IMR-90 (cell line): ENCODE results near the gene ANKRD44. TPM values are rescaled to one million over a fixed set of nuclear protein-coding genes. Genes with fewer than 3 reads are reported as not detected.

ENCODE experiments used
- ATAC-seq: fragments of 200-7000 bp; cut with Tn5 transposase; 2 replicates; pipeline ENCODE4 v1.9.1; 2020; ENCODE audit warnings: low read depth, mild to moderate bottlenecking, moderate library complexity
- BruUV-seq: library from RNA; stranded (reverse); fragments of 400-500 nt; replicated peaks from 2 replicates; lab custom pipeline; 2021; lab: Mats Ljungman, UMichigan
- CTCF ChIA-PET: fragments of 300-600 bp; formaldehyde crosslinking; extraction: SDS; loops from one replicate; lab custom pipeline; 2021; ENCODE audit warnings: antibody characterized with exemption; lab: Yijun Ruan, JAX
- POLR2A ChIA-PET: fragments of 300-600 bp; sonication (Branson Sonifier 250); formaldehyde crosslinking; loops from one replicate; lab custom pipeline; 2022; ENCODE audit warnings: antibody characterized with exemption; ENCODE audit not compliant: unreplicated experiment; lab: Charles Lee
- DNase-seq: peaks from one replicate; pipeline ENCODE4 v3.0.0; 2013
- H2AFZ ChIP-seq: replicated peaks from 2 replicates; pipeline ENCODE3; 2013; ENCODE audit warnings: low read length, mild to moderate bottlenecking; ENCODE audit not compliant: poor library complexity
- H2AK5ac ChIP-seq: 2 replicates; pipeline ENCODE4 v1.6.1; 2013; ENCODE audit warnings: low read depth, low read length, inconsistent platforms
- H2AK9ac ChIP-seq: replicated peaks from 2 replicates; pipeline ENCODE3; 2013; ENCODE audit warnings: mild to moderate bottlenecking, low read depth, low read length, moderate library complexity; ENCODE audit not compliant: poor library complexity
- H2BK120ac ChIP-seq: 2 replicates; pipeline ENCODE4 v1.6.1; 2013; ENCODE audit warnings: low read depth, low read length, inconsistent platforms
- H2BK15ac ChIP-seq: 3 replicates; pipeline ENCODE4 v1.6.1; 2013; ENCODE audit warnings: low read depth, low read length, inconsistent platforms
- H2BK20ac ChIP-seq: 2 replicates; pipeline ENCODE4 v1.6.1; 2013; ENCODE audit warnings: low read depth, mild to moderate bottlenecking, inconsistent platforms, low read length, moderate library complexity
- H2BK5ac ChIP-seq: 2 replicates; pipeline ENCODE4 v1.6.1; 2013; ENCODE audit warnings: mild to moderate bottlenecking, low read depth, low read length, inconsistent platforms; ENCODE audit not compliant: poor library complexity, severe bottlenecking
- H3K14ac ChIP-seq: replicated peaks from 2 replicates; pipeline ENCODE4 v1.6.1; 2013; ENCODE audit warnings: low read depth, low read length, inconsistent platforms
- H3K18ac ChIP-seq: 2 replicates; pipeline ENCODE4 v1.6.1; 2013; ENCODE audit warnings: low read depth, low read length, control low read depth
- H3K23ac ChIP-seq: 2 replicates; pipeline ENCODE4 v1.6.1; 2013; ENCODE audit warnings: low read depth, low read length, inconsistent platforms
- H3K27ac ChIP-seq: 2 replicates; pipeline ENCODE4 v1.5.1; 2013; ENCODE audit warnings: mild to moderate bottlenecking, control low read depth, low read length; ENCODE audit not compliant: insufficient read depth
- H3K27me3 ChIP-seq: 2 replicates; pipeline ENCODE4 v1.6.1; 2013; ENCODE audit warnings: low read length; ENCODE audit not compliant: control insufficient read depth, insufficient read depth
- H3K36me3 ChIP-seq: 2 replicates; pipeline ENCODE4 v1.6.1; 2013; ENCODE audit warnings: low read length, mixed read lengths; ENCODE audit not compliant: control insufficient read depth, insufficient read depth
- H3K4ac ChIP-seq: 2 replicates; pipeline ENCODE4 v1.6.1; 2013; ENCODE audit warnings: low read depth, low read length, inconsistent platforms
- H3K4me1 ChIP-seq: 2 replicates; pipeline ENCODE4 v1.6.1; 2013; ENCODE audit warnings: low read length, mixed read lengths; ENCODE audit not compliant: control insufficient read depth, insufficient read depth
- H3K4me2 ChIP-seq: 2 replicates; pipeline ENCODE4 v1.6.1; 2013; ENCODE audit warnings: low read depth, mild to moderate bottlenecking, control low read depth, low read length, moderate library complexity
- H3K4me3 ChIP-seq: 2 replicates; pipeline ENCODE4 v1.5.1; 2013; ENCODE audit warnings: low read depth, mild to moderate bottlenecking, control low read depth, low read length, moderate library complexity; ENCODE audit not compliant: insufficient read depth
- H3K56ac ChIP-seq: 2 replicates; pipeline ENCODE4 v1.6.1; 2013; ENCODE audit warnings: low read length, inconsistent platforms; ENCODE audit not compliant: insufficient read depth; ENCODE audit errors: extremely low read depth
- H3K79me1 ChIP-seq, 2 experiments: 2 replicates each; pipeline ENCODE4 v1.6.1; 2013; ENCODE audit warnings: low read length in 2 of 2, inconsistent platforms in 1 of 2, low read depth in 1 of 2
- H3K9ac ChIP-seq: 2 replicates; pipeline ENCODE4 v1.6.1; 2013; ENCODE audit warnings: low read depth, low read length, control low read depth
- H3K9me1 ChIP-seq: 2 replicates; pipeline ENCODE4 v1.6.1; 2013; ENCODE audit warnings: low read length, inconsistent platforms; ENCODE audit not compliant: insufficient read depth
- H3K9me3 ChIP-seq: 2 replicates; pipeline ENCODE4 v1.6.1; 2013; ENCODE audit warnings: low read length; ENCODE audit not compliant: control insufficient read depth, insufficient read depth
- H4K20me1 ChIP-seq: 2 replicates; pipeline ENCODE4 v1.6.1; 2013; ENCODE audit warnings: low read length, inconsistent platforms; ENCODE audit not compliant: insufficient read depth
- H4K5ac ChIP-seq: 2 replicates; pipeline ENCODE4 v1.6.1; 2013; ENCODE audit warnings: mild to moderate bottlenecking, low read depth, low read length, control low read depth
- H4K8ac ChIP-seq, 2 experiments: 2 replicates each; pipeline ENCODE4 v1.6.1; 2013; ENCODE audit warnings: low read depth in 2 of 2, low read length in 2 of 2, control low read depth in 1 of 2, inconsistent platforms in 1 of 2
- H4K91ac ChIP-seq: 2 replicates; pipeline ENCODE4 v1.6.1; 2013; ENCODE audit warnings: low read depth, low read length, inconsistent platforms; ENCODE audit not compliant: insufficient read depth
- BHLHE40 ChIP-seq: fragments of 150-350 bp; IDR thresholded peaks from 2 replicates; pipeline ENCODE4 v1.6.1; 2016; ENCODE audit warnings: mild to moderate bottlenecking, low read depth, low read length
- CEBPB ChIP-seq: IDR thresholded peaks from 2 replicates; pipeline ENCODE4 v1.6.1; 2012; ENCODE audit warnings: low read depth, low read length, improper control_type of control experiment
- CHD1 ChIP-seq: IDR thresholded peaks from 2 replicates; pipeline ENCODE4 v1.6.1; 2012; ENCODE audit warnings: low read depth, low read length, improper control_type of control experiment
- FOS ChIP-seq: fragments of 150-350 bp; IDR thresholded peaks from 2 replicates; pipeline ENCODE4 v1.6.1; 2016; ENCODE audit warnings: low read depth, low read length
- MAFK ChIP-seq: IDR thresholded peaks from 2 replicates; pipeline ENCODE4 v1.6.1; 2012; ENCODE audit warnings: low read depth, low read length, improper control_type of control experiment
- MAZ ChIP-seq: IDR thresholded peaks from 2 replicates; pipeline ENCODE4 v1.6.1; 2012; ENCODE audit warnings: low read depth, mild to moderate bottlenecking, low read length, improper control_type of control experiment, moderate library complexity, borderline replicate concordance
- NFE2L2 ChIP-seq: fragments of 150-350 bp; IDR thresholded peaks from 2 replicates; pipeline ENCODE4 v1.6.1; 2016; ENCODE audit warnings: low read depth, mild to moderate bottlenecking, low read length
- POLR2A ChIP-seq: IDR thresholded peaks from 2 replicates; pipeline ENCODE4 v1.6.1; 2012; ENCODE audit warnings: mild to moderate bottlenecking, low read depth, low read length
- RAD21 ChIP-seq: IDR thresholded peaks from 2 replicates; pipeline ENCODE4 v1.6.1; 2012; ENCODE audit warnings: low read length, improper control_type of control experiment
- RCOR1 ChIP-seq: IDR thresholded peaks from 2 replicates; pipeline ENCODE4 v1.6.1; 2012; ENCODE audit warnings: mild to moderate bottlenecking, low read length, improper control_type of control experiment; ENCODE audit not compliant: insufficient replicate concordance
- SMC3 ChIP-seq: fragments of 150-350 bp; IDR thresholded peaks from 2 replicates; pipeline ENCODE4 v1.6.1; 2016; ENCODE audit warnings: low read depth, mild to moderate bottlenecking, antibody characterized with exemption, low read length, moderate library complexity
- WGBS, 2 experiments: methylation state at CpG; one replicate each; pipeline versions ENCODE4 v1.1.5 to v1.1.7; 2013; ENCODE audit warnings: missing lambda C conversion rate in 2 of 2; ENCODE audit not compliant: insufficient read length in 1 of 2; ENCODE audit errors: extremely low coverage in 2 of 2; 5-methylcytosine and 5-hydroxymethylcytosine counted together
- dilution Hi-C: fragments of 300-500 bp; cut with HindIII; formaldehyde crosslinking; loops from one replicate; pipeline ENCODE4 v1.14.3; 2018; ENCODE audit warnings: low sequenced_read_pairs; ENCODE audit not compliant: unreplicated experiment
- in situ Hi-C: fragments of 300-500 bp; cut with MboI; formaldehyde crosslinking; loops from 3 replicates; pipeline ENCODE4 v1.14.3; 2019; ENCODE audit warnings: low sequenced_read_pairs, inconsistent platforms, mixed read lengths
- intact Hi-C: fragments of 100-400 bp; cut with micrococcal nuclease; formaldehyde crosslinking; loops from 2 replicates; pipeline ENCODE4 v1.10.0; 2022
- polyA plus RNA-seq, 3 experiments: library from polyadenylated mRNA; depleted of rRNA; stranded (reverse); fragments of >200 nt; gene quantifications; 2 replicates each; pipeline ENCODE4 v1.2.3, GENCODE V29; 2012; ENCODE audit warnings: low replicate concordance in 1 of 3
- total RNA-seq: library from RNA; depleted of rRNA; stranded (reverse); fragments of >200 nt; gene quantifications from 2 replicates; pipeline ENCODE4 v1.2.3, GENCODE V29; 2012
- TF ChIP-seq, protein P1 (sequence below): fragments of 150-350 bp; IDR thresholded peaks from 2 replicates; pipeline ENCODE4 v1.6.1; 2016; ENCODE audit warnings: low read depth, mild to moderate bottlenecking, low read length, moderate library complexity, borderline replicate concordance

ANKRD44 gene
- total and polyA plus RNA-seq, 2 of the 4 experiments (the other 2 are of a cell fraction), result 5.2 to 15.6 TPM

DNA sequence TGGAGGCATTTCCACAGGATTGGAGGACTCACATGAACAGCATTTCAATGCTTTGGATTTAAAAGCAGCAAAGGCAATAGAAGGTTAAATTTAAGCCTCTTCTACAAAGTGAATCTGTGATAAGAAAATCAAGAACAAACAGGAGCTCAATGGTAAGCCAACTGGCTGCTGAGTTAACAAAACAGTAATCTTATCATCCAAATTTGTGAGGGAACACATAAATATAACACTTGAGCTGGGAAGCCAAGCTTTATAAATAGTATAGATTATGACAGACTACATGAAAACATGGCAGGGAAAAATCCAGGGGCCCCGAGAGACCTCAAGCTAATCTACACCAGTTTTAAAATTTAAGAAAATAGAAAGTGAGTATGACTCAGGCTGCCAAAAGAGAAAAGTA is 275.6 kb downstream of the ANKRD44 start:
- no peak overlapping the region for H3K18ac ChIP-seq
- H3K4ac ChIP-seq, result no peak overlapping the region
- no peaks in the 10 kb centered on the region for H3K36me3 ChIP-seq
- H3K4me1 ChIP-seq, result no peaks in the 10 kb centered on the region
- no peaks in the 10 kb centered on the region for H3K9me3 ChIP-seq
- H2AFZ ChIP-seq, result no peak overlapping the region
- no peak overlapping the region for H4K8ac ChIP-seq
- intact Hi-C loops (no loop called here), in situ Hi-C loops (no loop called here), dilution Hi-C loops (no loop called here)
- ChIA-PET CTCF (no interaction called here), POLR2A (no interaction called here)
- BruUV-seq, result no TSS peak
- no peak overlapping the region for H2AK5ac ChIP-seq
- no peak for TF ChIP-seq MAFK
- no peak for TF ChIP-seq FOS
- no peak for TF ChIP-seq NFE2L2
- no peak for TF ChIP-seq CHD1
- TF ChIP-seq RAD21, result no peak
- no peak for TF ChIP-seq MAZ
- TF ChIP-seq RCOR1, result no peak
- TF ChIP-seq POLR2A, result no peak
- TF ChIP-seq BHLHE40, result no peak
- TF ChIP-seq SMC3, result no peak
- TF ChIP-seq, protein P1, sequence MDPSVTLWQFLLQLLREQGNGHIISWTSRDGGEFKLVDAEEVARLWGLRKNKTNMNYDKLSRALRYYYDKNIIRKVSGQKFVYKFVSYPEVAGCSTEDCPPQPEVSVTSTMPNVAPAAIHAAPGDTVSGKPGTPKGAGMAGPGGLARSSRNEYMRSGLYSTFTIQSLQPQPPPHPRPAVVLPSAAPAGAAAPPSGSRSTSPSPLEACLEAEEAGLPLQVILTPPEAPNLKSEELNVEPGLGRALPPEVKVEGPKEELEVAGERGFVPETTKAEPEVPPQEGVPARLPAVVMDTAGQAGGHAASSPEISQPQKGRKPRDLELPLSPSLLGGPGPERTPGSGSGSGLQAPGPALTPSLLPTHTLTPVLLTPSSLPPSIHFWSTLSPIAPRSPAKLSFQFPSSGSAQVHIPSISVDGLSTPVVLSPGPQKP, result no peak
- TF ChIP-seq CEBPB, result no peak
- H3K27me3 ChIP-seq, result no peaks in the 10 kb centered on the region
- DNase-seq (no peak), ATAC-seq (no peak)
- H3K14ac ChIP-seq, result no peak overlapping the region
- H3K4me2 ChIP-seq, result no peak overlapping the region
- WGBS, 2 experiments, result no CpG with 5 or more reads among the region's 1 CpG
- no peaks in the 10 kb centered on the region for H3K9me1 ChIP-seq
- no peak overlapping the region for H2AK9ac ChIP-seq
- H2BK20ac ChIP-seq, result no peak overlapping the region
- H3K23ac ChIP-seq, result no peak overlapping the region
- H2BK15ac ChIP-seq, result no peak overlapping the region
- no peaks in the 10 kb centered on the region for H3K79me1 ChIP-seq
- H4K5ac ChIP-seq, result no peak overlapping the region
- no peak overlapping the region for H3K27ac ChIP-seq
- no peaks in the 10 kb centered on the region for H4K20me1 ChIP-seq
- no peak overlapping the region for H3K56ac ChIP-seq
- H3K9ac ChIP-seq, result no peak overlapping the region
- no peak overlapping the region for H2BK120ac ChIP-seq
- H3K4me3 ChIP-seq, result no peak overlapping the region
- H2BK5ac ChIP-seq, result no peak overlapping the region
- H4K91ac ChIP-seq, result no peak overlapping the region
